ENCODE results near the gene ZDHHC1.
A peak's percentile ranks its signal among the peaks of the same experiment; 100 is the strongest.
"Not testable (repeated sequence)": the region's sequence is repeated elsewhere in the genome, so short reads cannot be mapped to it uniquely, and the experiment has no call there.

The ZDHHC1 gene

GRCh38 chr16:67394155-67395104, 21.8 kb downstream of the ZDHHC1 start:
- DNase-seq (ENCODE audit: low read depth) = no peak

- no peak for DNase-seq (ENCODE audit: low read depth)
Observed at GRCh38 chr16:67393788-67394154, 22.5 kb downstream of the ZDHHC1 start.

- peak; percentile 80 for DNase-seq (ENCODE audit: low read depth)
Observed at GRCh38 chr16:67393111-67393787, 23.0 kb downstream of the ZDHHC1 start, which contains the start of gene TPPP3. TSS of gene TPPP3 (minus strand) at chr16:67393498. CDS start at chr16:67391111, 2,387 bp downstream.

GRCh38 chr16:67392301-67393059, 23.8 kb downstream of the ZDHHC1 start:
- no peak for DNase-seq (ENCODE audit: low read depth)

GRCh38 chr16:67391424-67392300, 24.6 kb downstream of the ZDHHC1 start:
- no peak for DNase-seq (ENCODE audit: low read depth)

GRCh38 chr16:67390816-67391423, 25.4 kb downstream of the ZDHHC1 start:
- no peak for DNase-seq (ENCODE audit: low read depth)

GRCh38 chr16:67389911-67390815, 26.1 kb downstream of the ZDHHC1 start:
- no peak for DNase-seq (ENCODE audit: low read depth)

- no peak for DNase-seq (ENCODE audit: low read depth)
Observed at GRCh38 chr16:67388591-67388990, 27.7 kb downstream of the ZDHHC1 start.

GRCh38 chr16:67388191-67388590, 28.1 kb downstream of the ZDHHC1 start:
- no peak for DNase-seq (ENCODE audit: low read depth)

GRCh38 chr16:67387479-67388079, 28.7 kb downstream of the ZDHHC1 start:
- no peak for DNase-seq (ENCODE audit: low read depth)

GRCh38 chr16:67386861-67387455, 29.3 kb downstream of the ZDHHC1 start:
- DNase-seq (ENCODE audit: low read depth) = no peak

GRCh38 chr16:67384778-67385510, 31.3 kb downstream of the ZDHHC1 start:
- DNase-seq (ENCODE audit: low read depth) = no peak

- DNase-seq (ENCODE audit: low read depth) = no peak
Observed at GRCh38 chr16:67383284-67383683, 33.0 kb downstream of the ZDHHC1 start.

- DNase-seq (ENCODE audit: low read depth) = peak; percentile 58
Observed at GRCh38 chr16:67378642-67379041, 37.6 kb downstream of the ZDHHC1 start.

GRCh38 chr16:67376012-67376411, 40.3 kb downstream of the ZDHHC1 start:
- DNase-seq (ENCODE audit: low read depth) = not testable (repeated sequence)

GRCh38 chr16:67372664-67373063, 43.6 kb downstream of the ZDHHC1 start:
- DNase-seq (ENCODE audit: low read depth) = no peak

GRCh38 chr16:67370661-67371060, 45.6 kb downstream of the ZDHHC1 start:
- DNase-seq (ENCODE audit: low read depth) = no peak

- DNase-seq (ENCODE audit: low read depth) = no peak
Observed at GRCh38 chr16:67364600-67365235, 51.6 kb downstream of the ZDHHC1 start.
